Erythroblast (primary cell): Measurements from ENCODE around the gene UBL7.

ENCODE experiments used
- GATA1 ChIP-seq: IDR thresholded peaks from 2 replicates; pipeline ENCODE4 v1.6.1; 2011; ENCODE audit warnings: low read depth, mild to moderate bottlenecking, control low read depth, low read length, moderate library complexity
- POLR2A ChIP-seq: IDR thresholded peaks from 2 replicates; pipeline ENCODE4 v1.6.1; 2011; ENCODE audit warnings: mild to moderate bottlenecking, low read length

- no peak for TF ChIP-seq POLR2A
- no peak for TF ChIP-seq GATA1
These were observed 47.4 kb downstream of the UBL7 start for GRCh38 chr15:74413350-74414080.
